Testis (tissue), 2 donors: ENCODE data around the gene SIGLEC9.

Source experiments
- POLR2A ChIP-seq: fragments of 450-650 bp; IDR thresholded peaks from one replicate; pipeline ENCODE4 v1.6.1; 2017; ENCODE audit warnings: antibody characterized with exemption, mild to moderate bottlenecking, moderate library complexity
- TF ChIP-seq, protein P1 (sequence below), 3 experiments: fragments of 450-650 bp in 2 of 3; fragments of 200-600 bp in 1 of 3; sonication (generic) in 1 of 3; IDR thresholded peaks; one replicate each; pipeline ENCODE4 v1.5.1; 2016 to 2019; ENCODE audit warnings: antibody characterized with exemption in 3 of 3, mild to moderate bottlenecking in 2 of 3, moderate library complexity in 1 of 3

DNA sequence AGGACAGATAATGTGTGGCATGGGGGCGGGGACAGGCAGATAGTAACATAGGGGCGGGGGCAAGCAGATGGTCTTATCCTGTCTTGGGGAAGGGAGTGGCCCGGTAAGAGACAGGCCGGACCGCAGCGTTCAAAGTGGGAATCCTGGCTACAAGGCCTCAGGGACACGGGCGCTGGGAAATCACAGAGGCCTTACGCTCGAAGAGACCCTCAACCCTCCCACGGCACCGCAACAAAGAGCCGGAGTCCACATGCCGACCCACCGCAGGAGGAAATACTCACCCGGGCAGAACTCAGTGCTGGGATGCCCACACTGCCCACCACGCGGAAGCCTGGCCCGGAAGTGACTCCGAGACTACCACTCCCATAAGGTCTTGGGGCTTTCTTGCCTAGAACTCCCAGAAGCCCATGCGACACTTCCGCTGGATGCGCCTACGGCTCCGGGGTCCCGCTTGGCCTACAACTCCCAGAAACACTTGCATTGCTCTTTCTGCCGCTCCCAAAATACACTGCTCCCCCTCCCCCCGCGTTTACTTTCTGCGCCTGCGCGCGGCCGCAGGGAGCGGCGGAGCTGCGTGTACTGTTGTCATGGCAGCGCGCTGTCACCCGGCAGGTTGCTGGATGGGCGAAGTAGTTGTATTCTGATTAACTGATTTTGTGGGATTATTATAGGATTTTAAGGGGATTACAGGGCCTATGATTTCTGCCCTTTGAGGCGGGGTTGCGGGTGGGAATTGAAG lies 16.5 kb upstream of the SIGLEC9 start, which contains the start of gene CTU1:
- TF ChIP-seq POLR2A: peak; percentile 14
- TF ChIP-seq, protein P1, sequence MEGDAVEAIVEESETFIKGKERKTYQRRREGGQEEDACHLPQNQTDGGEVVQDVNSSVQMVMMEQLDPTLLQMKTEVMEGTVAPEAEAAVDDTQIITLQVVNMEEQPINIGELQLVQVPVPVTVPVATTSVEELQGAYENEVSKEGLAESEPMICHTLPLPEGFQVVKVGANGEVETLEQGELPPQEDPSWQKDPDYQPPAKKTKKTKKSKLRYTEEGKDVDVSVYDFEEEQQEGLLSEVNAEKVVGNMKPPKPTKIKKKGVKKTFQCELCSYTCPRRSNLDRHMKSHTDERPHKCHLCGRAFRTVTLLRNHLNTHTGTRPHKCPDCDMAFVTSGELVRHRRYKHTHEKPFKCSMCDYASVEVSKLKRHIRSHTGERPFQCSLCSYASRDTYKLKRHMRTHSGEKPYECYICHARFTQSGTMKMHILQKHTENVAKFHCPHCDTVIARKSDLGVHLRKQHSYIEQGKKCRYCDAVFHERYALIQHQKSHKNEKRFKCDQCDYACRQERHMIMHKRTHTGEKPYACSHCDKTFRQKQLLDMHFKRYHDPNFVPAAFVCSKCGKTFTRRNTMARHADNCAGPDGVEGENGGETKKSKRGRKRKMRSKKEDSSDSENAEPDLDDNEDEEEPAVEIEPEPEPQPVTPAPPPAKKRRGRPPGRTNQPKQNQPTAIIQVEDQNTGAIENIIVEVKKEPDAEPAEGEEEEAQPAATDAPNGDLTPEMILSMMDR (IDR thresholded peaks at IDR 0.05): peak in 2 of 3 experiments; percentile 21 to 39
